GM12873 (cell line): ENCODE measurements around the gene SEMA3B.

ENCODE experiments used
- CTCF ChIP-seq: IDR thresholded peaks from 2 replicates; pipeline ENCODE4 v1.5.1; 2012; ENCODE audit warnings: low read depth, mild to moderate bottlenecking, moderate library complexity, low read length, control low read depth; ENCODE audit not compliant: insufficient read depth; ENCODE audit errors: missing control alignments

SEMA3B gene

GRCh38 chr3:50255251-50255615 lies 13.7 kb upstream of the SEMA3B start:
- no peak for TF ChIP-seq CTCF

- peak; percentile 76 for TF ChIP-seq CTCF
Observed at GRCh38 chr3:50256978-50257890, 11.7 kb upstream of the SEMA3B start.

- TF ChIP-seq CTCF, result no peak
Observed at GRCh38 chr3:50258029-50258680, 10.8 kb upstream of the SEMA3B start.

GRCh38 chr3:50258979-50259378 lies 10.0 kb upstream of the SEMA3B start:
- no peak for TF ChIP-seq CTCF

GRCh38 chr3:50259432-50260026 lies 9.4 kb upstream of the SEMA3B start:
- TF ChIP-seq CTCF, result no peak

GRCh38 chr3:50260027-50260941 lies 8.7 kb upstream of the SEMA3B start:
- peak; percentile 95 for TF ChIP-seq CTCF
